Liver (tissue), 3 donors: ENCODE data around the gene BRD8.

ENCODE experiments used
- JUND ChIP-seq, 2 donors: IDR thresholded peaks; 2 replicates each; pipeline ENCODE4 v1.6.1; 2016; ENCODE audit warnings: antibody characterized with exemption in 2 of 2
- NR2F2 ChIP-seq: IDR thresholded peaks from 2 replicates; pipeline ENCODE4 v1.6.1; 2016; ENCODE audit warnings: antibody characterized with exemption
- TAF1 ChIP-seq: conservative IDR thresholded peaks from 2 replicates; pipeline ENCODE4 v1.6.1; 2016; ENCODE audit warnings: antibody characterized with exemption, mild to moderate bottlenecking
- TF ChIP-seq, protein P1 (sequence below): fragments of 150-350 bp; IDR thresholded peaks from 2 replicates; pipeline ENCODE4 v1.5.1; 2017; ENCODE audit warnings: improper control_type of control experiment, low read depth, low read length; ENCODE audit not compliant: missing input control
- TF ChIP-seq, protein P2 (sequence below): IDR thresholded peaks from 2 replicates; pipeline ENCODE4 v1.6.1; 2016; ENCODE audit warnings: antibody characterized with exemption
- donor health status: healthy.
- donor health status: healthy.

DNA sequence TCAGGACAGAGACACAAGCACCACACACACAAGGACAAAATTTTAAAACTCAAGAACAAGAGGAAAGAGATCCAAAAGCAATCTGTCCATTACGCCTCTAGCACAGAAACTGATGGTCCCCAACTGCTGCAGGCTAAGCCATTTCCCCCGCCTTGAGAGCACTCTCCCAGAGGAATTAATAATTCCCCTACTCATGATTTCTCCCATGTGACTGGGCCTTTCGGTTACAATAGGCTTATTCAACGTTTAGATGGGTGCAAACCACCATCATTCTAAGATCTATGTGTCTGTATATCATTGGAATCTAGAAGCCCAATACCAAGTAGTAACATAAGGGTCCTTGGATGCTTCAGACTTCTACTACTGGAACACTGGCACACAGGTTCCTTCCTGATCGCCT, 18.8 kb downstream of the BRD8 start:
- TF ChIP-seq, protein P1, sequence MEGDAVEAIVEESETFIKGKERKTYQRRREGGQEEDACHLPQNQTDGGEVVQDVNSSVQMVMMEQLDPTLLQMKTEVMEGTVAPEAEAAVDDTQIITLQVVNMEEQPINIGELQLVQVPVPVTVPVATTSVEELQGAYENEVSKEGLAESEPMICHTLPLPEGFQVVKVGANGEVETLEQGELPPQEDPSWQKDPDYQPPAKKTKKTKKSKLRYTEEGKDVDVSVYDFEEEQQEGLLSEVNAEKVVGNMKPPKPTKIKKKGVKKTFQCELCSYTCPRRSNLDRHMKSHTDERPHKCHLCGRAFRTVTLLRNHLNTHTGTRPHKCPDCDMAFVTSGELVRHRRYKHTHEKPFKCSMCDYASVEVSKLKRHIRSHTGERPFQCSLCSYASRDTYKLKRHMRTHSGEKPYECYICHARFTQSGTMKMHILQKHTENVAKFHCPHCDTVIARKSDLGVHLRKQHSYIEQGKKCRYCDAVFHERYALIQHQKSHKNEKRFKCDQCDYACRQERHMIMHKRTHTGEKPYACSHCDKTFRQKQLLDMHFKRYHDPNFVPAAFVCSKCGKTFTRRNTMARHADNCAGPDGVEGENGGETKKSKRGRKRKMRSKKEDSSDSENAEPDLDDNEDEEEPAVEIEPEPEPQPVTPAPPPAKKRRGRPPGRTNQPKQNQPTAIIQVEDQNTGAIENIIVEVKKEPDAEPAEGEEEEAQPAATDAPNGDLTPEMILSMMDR, result no peak
- no peak for TF ChIP-seq NR2F2
- TF ChIP-seq TAF1, result no peak
- TF ChIP-seq, protein P2, sequence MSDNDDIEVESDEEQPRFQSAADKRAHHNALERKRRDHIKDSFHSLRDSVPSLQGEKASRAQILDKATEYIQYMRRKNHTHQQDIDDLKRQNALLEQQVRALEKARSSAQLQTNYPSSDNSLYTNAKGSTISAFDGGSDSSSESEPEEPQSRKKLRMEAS, result no peak
- TF ChIP-seq JUND (IDR thresholded peaks at IDR 0.05), result no peak
